ENCODE data around the gene KCNA3.

KCNA3 gene

GRCh38 chr1:110633646-110634030 is 41.1 kb downstream of the KCNA3 start:
- TF ChIP-seq, protein P1, sequence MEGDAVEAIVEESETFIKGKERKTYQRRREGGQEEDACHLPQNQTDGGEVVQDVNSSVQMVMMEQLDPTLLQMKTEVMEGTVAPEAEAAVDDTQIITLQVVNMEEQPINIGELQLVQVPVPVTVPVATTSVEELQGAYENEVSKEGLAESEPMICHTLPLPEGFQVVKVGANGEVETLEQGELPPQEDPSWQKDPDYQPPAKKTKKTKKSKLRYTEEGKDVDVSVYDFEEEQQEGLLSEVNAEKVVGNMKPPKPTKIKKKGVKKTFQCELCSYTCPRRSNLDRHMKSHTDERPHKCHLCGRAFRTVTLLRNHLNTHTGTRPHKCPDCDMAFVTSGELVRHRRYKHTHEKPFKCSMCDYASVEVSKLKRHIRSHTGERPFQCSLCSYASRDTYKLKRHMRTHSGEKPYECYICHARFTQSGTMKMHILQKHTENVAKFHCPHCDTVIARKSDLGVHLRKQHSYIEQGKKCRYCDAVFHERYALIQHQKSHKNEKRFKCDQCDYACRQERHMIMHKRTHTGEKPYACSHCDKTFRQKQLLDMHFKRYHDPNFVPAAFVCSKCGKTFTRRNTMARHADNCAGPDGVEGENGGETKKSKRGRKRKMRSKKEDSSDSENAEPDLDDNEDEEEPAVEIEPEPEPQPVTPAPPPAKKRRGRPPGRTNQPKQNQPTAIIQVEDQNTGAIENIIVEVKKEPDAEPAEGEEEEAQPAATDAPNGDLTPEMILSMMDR (IDR thresholded peaks at IDR 0.05; ENCODE audit: low read depth, low read length, missing control alignments), result no peak
- in situ Hi-C loops (cut with HindIII; ENCODE audit: low sequenced_read_pairs), result no loop called here
- H3K4me3 ChIP-seq (ENCODE audit: low read depth, low read length), result no peak overlapping the region
- DNase-seq (ENCODE audit: low read depth), result no peak

GRCh38 chr1:110631836-110632620 is 42.7 kb downstream of the KCNA3 start:
- in situ Hi-C loops (cut with HindIII; ENCODE audit: low sequenced_read_pairs), result no loop called here
- DNase-seq (ENCODE audit: low read depth), result no peak
- TF ChIP-seq, protein P1 (IDR thresholded peaks at IDR 0.05; ENCODE audit: low read depth, low read length, missing control alignments), result no peak
- H3K4me3 ChIP-seq (ENCODE audit: low read depth, low read length), result no peak overlapping the region

GRCh38 chr1:110630839-110631663 is 43.7 kb downstream of the KCNA3 start:
- in situ Hi-C loops (cut with HindIII; ENCODE audit: low sequenced_read_pairs), result no loop called here
- no peak overlapping the region for H3K4me3 ChIP-seq (ENCODE audit: low read depth, low read length)
- TF ChIP-seq, protein P1 (IDR thresholded peaks at IDR 0.05; ENCODE audit: low read depth, low read length, missing control alignments), result peak; percentile 84
- no peak for DNase-seq (ENCODE audit: low read depth)

DNA sequence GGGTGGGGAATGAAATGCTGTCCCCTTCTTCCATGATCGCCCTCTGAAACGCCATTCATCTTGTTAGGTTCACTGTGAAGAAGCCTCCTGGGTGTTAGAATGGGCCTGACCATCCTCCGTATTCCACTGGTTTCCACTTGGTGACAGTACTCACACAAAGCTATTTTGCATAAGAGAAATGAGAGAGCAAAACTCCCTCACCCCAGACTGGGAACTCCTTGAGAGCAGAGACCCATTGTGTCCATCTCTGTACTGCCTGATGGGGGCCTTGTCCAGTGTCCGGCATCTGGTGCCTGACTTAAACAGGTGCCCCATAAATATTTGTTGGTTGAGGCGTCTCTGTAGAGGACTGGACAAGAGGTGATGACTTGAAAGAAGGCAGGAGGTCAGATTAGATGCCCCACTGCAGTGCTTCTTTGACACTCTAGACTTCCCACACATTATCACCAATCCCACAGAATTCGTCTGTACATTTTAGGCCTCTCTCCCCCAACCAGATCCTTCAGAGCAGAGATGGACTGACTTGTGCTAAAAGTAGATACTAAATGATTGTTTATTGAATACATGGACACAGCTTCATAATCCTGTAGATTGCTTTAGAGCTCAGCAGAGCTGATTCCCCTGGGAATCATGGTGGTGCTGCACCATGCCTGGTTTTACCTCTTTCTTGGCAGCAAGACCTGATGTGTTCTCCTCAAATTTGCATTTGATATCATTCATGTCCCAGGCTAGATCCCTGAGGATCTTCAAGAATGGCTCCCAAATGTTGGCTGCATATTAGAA is 46.2 kb downstream of the KCNA3 start:
- in situ Hi-C loops (cut with HindIII; ENCODE audit: low sequenced_read_pairs), result no loop called here
- no peak for DNase-seq (ENCODE audit: low read depth)
- H3K4me3 ChIP-seq (ENCODE audit: low read depth, low read length), result no peak overlapping the region

GRCh38 chr1:110627764-110628163 is 47.0 kb downstream of the KCNA3 start:
- no peak for DNase-seq (ENCODE audit: low read depth)
- TF ChIP-seq, protein P1 (IDR thresholded peaks at IDR 0.05; ENCODE audit: low read depth, low read length, missing control alignments), result no peak
- in situ Hi-C loops (cut with HindIII; ENCODE audit: low sequenced_read_pairs), result no loop called here
- no peak overlapping the region for H3K4me3 ChIP-seq (ENCODE audit: low read depth, low read length)

More for the DNA sequence above, 46.2 kb downstream of the KCNA3 start:
- TF ChIP-seq, protein P1 (IDR thresholded peaks at IDR 0.05; ENCODE audit: low read depth, low read length, missing control alignments), result no peak

- DNase-seq (ENCODE audit: low read depth), result no peak
- in situ Hi-C loops (cut with HindIII; ENCODE audit: low sequenced_read_pairs), result no loop called here
- H3K4me3 ChIP-seq (ENCODE audit: low read depth, low read length), result no peak overlapping the region
- TF ChIP-seq, protein P1 (IDR thresholded peaks at IDR 0.05; ENCODE audit: low read depth, low read length, missing control alignments), result no peak
These were observed 47.9 kb downstream of the KCNA3 start for GRCh38 chr1:110626889-110627288.

All from astrocyte of the cerebellum (primary cell).